NOMO-1 treated with DMSO at 0.1 percent for 48 hours (cell line): ENCODE measurements around the gene RAMACL.
A peak's percentile ranks its signal among the peaks of the same experiment; 100 is the strongest.

Experiments
- DNase-seq: peaks from one replicate; lab custom pipeline; 2025; ENCODE audit not compliant: unreplicated experiment; lab: John Stamatoyannopoulos, UW

RAMACL gene

DNA sequence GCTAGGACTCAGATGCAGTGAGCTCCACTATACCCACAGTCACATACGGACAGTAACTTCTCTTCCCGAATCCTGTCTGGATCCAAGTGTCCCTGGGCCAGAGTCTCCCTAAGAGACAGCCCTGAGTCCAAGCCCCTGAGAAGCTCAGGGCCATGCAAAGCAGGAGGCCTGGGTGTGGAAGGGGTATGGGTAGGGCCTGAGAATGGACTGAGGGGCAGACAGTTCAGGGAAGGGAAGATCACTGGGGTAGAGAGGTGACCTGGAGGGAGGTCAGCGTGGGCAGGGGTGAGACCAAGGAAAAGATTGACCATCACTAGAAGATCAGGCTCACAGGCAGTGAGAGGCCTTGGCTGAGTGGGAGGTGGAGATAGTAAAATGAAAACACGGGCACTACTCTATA lies 31.8 kb upstream of the RAMACL start:
- no peak for DNase-seq

DNA sequence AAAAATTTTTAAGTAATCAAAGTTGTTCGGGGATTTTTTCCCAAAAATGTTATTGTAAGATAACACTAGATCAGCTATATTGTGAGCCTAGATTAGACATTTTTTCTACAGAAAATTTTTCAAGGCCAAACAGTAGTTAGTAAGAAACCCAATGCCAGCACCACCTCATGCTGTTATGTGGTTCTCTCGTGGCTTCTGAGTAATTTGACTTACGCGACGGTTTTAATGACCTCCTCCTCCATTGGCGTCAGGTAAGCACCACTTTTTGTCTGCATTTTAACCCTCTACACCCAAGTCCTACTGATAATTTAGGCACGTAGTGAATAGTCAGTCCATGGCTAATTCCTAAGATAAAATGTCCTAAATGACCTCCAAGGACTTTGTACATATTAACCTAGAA lies 30.9 kb upstream of the RAMACL start:
- no peak for DNase-seq

DNA sequence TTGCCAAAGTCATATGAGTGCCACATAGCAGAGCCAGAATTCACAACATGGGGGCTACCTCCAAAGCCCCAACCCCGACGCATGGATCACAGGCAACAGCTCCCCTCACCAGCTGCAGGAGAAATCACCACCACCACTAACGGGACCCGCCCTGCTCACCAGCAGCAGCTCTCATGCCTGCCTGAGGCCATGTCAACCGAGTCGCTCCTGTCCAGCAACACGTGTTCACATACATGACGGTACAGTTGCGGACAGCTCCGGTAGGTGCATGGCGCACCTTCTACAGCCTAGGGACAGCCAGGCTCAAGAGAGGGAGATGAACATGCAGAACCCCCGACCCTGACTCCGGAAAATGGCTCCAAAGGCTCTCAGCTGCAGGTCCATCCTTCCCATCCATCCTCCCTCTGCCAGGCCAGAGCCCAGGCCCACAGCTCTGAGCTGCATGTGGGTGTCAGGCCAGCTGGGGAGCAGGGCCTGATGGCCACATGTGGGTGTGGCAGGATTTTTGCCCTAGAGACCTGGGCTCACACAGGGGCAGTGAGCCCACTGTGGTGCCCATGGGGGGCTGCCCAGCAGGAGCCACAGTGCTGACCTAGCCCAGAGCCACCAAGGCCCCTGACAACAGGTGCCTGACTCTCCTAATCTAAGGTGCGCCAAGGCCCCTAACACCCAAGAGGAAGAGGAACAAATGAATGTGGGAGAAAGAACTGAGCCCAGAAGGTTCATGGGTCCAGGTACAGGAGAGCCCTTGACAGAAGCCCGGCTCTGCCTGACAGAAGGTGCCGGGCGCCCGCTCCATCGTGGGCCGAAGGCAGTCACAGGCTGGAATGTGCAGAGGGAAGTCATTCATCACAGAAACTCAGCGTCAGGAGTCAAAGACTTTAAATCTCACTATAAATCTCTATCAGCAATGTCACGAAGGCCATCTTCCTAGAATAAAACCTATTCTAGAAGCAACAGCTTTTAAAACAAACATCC lies 30.1 kb upstream of the RAMACL start:
- no peak for DNase-seq

DNA sequence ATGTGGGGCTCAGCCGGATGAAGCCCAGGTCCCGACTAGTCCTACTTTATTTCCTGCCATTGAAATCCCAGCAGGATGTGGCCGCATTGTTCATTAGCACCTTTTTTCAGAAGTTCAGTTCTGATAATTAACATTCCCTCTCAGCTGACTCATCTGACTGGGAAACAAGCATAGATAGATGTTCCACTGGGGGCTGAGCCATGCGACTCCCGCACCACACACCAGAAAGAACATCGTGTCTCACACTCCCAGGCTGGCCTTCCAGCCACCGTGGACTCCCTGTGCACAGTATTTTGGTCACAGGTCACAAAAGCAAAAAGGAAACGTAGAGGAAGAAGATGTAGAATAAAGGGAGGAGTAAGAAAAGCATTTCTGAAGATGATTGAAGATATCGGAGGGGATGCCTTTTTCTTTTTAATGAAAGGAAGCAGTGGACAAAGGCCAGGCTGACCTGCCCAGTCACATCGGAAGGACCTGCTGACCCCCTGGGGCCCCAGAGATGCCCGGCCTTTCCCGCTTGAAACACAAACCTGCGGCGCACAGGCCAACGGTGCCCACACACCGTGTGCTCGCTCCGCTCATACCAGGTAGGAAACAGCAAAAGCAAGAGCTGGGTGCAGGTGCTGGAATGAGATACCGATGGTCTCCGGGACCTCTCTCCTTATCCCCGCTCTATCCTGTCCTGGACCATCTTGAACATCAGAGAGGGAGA lies 28.7 kb upstream of the RAMACL start:
- no peak for DNase-seq

DNA sequence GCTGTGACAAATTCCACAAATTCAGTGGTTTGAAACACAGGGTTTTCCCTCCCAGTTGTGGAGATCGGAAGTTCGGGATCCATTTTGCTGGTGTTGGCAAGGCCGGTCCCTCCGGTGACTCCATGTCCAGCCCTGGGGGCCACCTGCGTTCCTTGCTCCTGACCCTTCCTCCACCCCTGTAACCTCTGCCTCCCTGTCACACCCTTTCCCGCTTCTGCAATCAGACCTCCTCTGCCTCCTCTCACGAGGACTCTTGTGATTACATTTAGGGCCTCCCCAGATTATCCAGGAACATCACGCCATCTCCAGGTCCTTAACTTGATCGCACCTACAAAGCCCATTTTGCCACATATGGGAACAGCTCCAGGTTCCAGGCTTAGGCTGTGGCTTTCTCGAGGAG lies 28.1 kb upstream of the RAMACL start:
- DNase-seq, result no peak

DNA sequence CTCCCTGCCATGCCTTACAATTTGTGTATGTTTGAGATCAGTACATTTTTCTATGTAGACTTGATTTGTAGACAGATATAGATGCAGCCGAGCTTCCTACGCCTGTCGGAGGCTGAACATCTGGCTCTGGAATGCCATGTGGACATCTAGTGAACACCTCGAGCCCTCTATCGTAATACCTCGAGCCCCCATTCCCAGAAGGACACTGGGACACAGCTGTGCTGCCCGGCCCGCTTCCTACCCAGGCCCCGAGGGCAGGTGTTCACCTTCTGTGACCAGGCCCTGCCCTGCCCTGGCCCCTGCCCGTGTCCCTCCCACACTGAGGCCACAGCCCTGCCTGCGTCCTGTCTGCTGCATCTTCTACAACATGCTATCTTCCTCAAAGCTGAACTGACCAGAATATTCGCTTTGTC lies 27.7 kb upstream of the RAMACL start:
- DNase-seq, result no peak

DNA sequence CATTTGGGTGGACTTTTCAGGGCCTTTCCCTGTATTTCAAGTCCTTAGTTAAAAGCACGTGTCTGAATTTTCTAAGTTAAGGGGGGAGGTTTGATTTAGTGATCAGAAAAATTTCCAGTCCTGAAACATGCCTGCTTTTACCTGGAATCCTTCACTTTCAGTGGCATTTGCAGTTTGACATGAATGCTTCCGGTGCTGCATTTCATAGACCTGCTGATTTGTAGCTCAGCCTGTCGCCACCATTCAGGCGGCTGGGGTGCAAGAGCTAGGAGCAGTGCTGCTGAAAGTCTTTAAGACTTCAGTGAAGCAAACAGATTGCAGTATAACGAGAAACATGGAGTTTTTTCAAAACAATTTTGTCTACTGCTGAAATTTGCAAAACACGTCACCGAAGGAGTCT lies 26.5 kb upstream of the RAMACL start:
- DNase-seq, result no peak

DNA sequence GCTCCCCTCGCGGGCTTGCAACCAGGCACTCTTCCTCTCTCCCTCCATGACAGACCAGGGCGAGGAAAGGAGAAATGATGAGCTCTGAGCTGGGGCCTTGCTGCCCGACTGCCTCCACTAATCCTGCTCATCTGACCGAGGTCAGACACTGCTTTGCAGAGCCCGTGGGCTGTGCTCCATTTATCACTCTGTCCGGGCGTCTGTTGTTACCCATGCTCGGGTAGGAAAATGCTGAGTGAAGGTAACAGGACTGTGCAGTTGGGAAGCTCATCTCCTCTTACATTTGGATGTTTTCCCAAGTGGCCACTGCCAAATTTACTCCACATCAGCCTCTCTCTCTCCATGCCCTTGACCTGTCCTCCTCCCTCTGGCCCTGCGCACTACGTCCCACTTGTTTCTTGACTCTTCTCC lies 26.0 kb upstream of the RAMACL start:
- no peak for DNase-seq

DNA sequence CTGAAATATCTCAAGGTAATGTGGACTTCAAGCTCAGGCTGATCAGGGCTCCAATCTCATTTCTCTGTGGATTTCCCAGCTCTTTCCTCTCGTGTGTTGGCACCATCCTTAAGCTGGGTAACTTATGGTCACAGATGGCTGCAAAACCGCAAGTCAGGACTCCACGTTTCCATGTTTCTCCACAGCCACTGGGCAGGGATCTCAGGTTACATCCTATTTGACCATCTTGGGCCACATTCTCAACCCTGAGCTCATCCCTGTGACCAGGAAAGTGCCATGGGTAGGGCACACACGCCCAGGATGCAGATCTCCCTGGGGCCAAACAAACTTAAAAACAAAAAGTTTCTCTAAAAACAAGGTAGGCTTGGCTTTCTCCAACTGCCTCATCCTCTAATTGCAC lies 25.2 kb upstream of the RAMACL start:
- DNase-seq, result no peak

DNA sequence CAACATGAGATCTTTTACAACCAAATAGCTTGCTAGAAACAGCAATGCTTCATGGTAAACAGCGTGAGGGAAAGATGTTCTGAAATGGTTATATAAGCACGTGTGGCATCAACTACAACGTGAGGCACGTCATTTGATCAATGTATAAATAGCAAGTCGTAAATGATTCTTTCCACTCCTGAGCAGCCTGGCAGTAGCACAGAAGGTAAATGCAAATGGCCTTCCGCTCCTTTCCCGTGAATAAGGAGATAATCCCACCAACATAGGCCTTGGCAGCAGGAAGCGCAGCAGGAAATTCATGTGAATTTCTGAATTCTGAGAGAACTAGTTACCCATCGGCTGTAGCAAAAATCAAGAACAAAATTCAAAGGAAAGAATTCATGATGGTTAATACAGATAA lies 23.6 kb upstream of the RAMACL start:
- no peak for DNase-seq

DNA sequence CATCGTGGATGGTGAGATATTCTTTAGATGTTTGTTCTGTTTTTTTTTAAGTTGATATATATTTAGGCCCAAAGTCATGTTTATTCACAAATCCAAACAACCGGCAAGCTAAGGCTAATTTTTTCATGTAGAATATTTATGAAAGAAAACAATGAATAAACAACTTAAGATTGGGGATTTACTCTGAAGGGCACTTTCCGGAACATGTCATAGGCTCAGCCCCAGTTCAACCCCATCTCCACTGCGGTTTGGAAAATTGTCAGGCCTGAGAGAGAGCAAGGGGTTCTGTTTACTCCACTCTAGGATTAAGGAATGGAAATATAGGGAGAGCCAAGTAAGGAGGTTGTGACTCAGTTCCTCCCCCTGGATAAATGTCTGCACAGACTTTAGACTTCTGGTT lies 22.3 kb upstream of the RAMACL start:
- no peak for DNase-seq

DNA sequence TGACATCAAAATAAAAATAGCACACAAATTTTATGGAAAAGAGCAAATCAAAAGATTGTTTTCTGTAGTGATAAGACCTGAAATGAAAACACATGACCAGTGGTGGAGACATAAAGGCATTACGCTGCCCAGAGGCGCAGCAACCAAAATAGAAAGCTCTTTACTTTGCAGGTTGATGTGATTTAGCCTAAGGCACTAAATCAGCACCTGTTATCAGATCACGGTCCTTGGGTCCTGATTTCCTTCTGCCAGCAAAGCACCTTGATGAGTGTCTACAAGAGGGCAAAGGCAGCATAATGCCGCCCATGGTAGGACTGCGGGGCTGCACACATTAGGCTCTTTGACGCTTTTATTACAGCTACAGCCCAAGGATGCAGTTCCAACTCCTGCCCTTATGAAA lies 19.3 kb upstream of the RAMACL start:
- DNase-seq, result no peak

DNA sequence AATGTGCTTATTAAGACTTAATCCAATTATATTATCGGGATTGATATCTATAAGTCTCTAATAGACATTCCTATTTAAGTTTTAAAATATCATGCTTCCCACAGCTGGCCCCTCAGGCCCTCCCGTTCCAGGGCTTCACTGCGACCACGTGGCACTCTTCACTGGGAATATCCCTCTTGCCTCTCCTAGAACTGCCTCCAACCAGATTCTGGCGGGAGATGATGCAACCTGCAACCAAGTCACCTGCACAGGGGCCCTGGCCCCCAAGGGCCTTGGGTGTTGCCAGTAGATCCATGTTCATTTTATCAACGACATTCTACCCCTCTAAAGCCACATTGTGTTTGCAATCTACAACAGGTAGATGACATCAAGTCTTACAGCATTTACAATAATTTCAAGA lies 18.4 kb upstream of the RAMACL start:
- DNase-seq, result no peak

DNA sequence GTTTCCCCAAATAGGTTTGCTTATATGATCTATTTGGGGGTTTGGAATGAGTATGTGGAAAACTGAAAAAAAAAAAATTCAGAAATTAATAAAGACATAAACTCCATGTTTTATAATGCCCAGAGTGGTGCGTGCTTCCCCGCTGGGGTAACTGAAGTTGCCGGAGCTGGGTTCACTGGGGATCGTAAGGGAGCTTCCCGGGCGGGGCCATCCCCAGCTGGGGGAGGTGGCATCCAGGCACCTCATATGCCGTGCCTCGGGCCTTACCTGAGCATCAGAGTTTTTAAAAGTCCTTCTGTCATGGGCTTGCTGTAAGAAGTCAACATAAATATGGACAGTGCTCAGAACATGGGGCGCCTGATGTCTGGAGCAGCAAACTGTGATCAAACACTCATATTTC lies 17.9 kb upstream of the RAMACL start:
- DNase-seq, result no peak

DNA sequence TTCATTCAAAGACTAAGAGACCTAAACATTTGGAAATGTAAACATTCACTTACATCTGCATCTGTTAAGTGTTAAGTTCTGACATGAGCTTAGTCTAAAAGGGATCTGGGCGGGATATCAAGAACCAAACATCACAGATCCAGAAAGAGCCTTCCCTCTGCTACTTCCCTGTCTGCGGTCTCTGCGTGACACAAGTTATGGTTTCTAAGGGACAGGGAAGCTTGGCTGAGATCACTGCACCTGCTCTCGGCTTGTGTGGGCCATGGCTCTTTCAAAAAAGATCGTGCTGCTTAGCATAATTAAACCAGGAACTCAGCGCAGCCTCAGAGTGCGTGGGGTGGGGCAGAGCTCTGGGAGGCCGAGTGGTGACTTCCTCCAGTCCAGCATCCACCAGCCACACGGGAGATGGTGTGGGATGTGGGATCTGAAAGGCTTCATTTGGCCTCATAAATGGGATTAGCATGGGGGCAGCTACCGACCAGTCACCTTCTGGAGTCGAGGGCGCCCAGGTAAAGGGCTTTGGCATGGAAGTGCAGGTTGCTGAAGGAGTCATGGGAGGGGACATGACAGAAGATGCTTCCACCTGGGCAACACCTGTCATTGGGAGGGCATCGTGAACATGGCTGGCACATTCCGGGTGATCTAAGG lies 16.7 kb upstream of the RAMACL start:
- peak; percentile 43 for DNase-seq

DNA sequence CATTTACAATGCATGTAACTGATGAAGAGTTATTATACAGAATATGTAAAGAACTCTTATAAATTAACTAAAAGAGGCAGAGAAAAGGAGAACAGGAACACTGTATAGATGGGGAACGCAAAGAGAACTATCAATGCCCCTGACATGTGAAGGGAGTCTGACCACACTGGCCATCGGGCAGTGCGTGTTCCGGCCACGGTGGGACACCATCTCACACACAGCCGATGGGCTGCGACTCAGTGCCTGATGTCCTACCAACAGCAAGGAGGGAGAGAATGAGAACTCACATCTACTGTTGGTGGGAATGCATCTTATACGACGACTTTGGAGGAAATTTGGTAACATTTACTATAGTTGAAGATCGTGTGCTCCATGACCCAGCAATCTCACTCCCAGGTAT lies 15.5 kb upstream of the RAMACL start:
- no peak for DNase-seq

DNA sequence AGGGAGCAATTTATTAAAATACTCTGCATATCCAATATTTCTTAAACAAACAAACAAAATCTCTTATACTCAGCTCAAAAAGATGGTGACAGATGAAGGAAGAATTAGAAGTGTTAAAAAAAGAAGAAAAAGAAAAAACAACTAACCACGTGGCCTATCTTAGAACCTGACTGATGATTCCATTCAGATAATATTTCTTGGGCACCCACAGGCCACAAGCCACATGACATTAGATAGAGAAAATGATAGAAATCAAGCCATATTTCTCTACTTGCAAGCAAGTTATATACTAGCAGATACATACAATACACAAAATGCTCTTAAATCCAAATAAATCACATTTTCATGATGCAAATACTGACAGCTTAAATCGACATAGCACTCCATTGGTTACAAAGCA lies 14.5 kb upstream of the RAMACL start:
- no peak for DNase-seq

DNA sequence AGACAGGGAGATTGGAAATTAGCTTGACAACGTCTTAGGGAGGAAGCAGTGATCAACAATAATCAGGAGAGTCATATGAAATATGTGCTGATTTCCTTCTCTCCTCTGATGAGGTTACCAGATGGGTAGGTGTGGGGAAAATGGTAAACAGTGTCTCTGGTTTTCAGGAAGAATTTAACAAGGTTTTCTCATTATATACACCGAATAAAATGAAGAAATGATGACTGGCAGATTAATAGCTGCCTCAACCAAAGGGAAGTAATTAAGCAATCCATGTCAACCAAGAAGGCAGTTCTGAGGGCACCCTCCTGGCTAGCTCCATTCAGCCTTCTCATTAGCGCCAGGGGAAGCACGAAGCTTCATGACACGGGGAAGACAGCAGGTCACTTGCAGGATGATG lies 12.7 kb upstream of the RAMACL start:
- peak; percentile 79 for DNase-seq

DNA sequence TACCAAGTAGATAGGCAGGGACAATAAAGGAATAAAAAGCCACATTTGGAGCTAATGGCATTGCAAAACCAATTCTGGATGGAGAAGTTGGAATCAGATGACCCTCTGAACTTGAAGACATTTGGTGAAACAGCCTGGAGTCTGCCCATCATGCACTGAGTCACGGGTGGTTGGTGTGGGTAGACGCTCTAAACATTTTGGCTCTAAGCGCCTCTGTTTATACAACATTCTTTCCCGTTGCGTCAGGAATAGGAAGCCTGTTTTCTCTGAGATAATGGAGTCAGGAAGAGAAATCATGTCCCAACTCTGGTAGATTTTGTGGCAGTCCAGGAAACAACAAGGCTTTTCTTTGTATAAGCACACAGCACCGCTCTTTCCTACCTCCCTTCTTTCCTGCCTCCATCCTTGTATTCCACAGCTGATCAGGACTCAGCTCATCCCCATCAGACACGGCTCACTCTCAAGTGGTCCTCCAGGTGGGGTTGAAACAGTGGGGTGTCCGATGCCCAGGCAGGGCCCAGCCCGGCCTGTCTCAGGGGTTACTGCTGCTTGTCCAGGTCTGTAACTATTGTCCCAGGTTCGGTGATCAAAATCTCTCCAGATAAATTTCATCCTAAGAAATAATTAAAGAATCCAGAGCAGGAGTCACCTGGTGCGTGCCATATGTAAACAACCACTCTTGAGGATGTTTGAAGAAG lies 12.1 kb upstream of the RAMACL start:
- no peak for DNase-seq

DNA sequence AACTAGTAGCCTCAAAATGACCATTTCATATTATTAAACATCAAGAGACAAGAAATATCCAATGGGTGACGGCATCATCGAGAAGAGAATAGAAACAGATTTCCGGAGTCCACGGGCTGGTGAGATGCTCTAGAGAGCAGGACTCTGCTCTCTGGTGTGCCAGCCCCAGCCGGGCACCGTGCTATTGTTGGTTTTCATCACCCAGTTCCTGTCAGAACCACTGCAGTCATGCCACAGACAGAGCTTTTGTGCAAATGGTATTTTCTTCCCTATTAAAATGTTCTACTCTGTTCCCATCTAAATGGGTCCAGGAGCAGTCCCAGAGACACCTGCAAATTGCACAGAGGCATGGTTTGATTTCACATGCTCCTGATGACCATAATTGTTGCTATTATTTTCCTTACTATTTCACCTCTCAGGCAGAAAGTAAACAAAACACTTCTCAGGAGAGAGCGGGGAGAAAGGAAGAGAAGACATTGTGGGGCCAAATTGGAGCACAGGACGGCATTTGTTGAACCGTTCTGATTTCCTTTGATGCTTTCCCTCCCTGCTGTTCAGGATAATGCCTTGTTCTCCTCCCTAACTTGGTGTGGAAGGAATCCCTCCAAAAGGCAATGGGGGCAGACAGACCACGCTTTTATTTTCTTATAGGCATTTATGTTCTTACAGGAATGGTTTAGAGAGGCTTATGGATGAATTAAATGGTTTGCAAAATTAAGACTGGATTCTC lies 11.4 kb upstream of the RAMACL start:
- no peak for DNase-seq
